ENCODE results near the gene FXYD4. TPM values are rescaled to one million over a fixed set of nuclear protein-coding genes. Genes with fewer than 3 reads are reported as not detected.

The FXYD4 gene
- total RNA-seq, 1 experiment from 2014 or later, result not detected

GRCh38 chr10:43393606-43394360, 22.3 kb downstream of the FXYD4 start:
- Mint-ChIP-seq H3K4me1 (peaks cover 49% of the 10 kb centered on the region), H3K36me3 (peaks cover 62% of the 10 kb centered on the region), H3K27me3 (ENCODE audit: low read depth) (no peaks in the 10 kb centered on the region), H3K9me3 (no peaks in the 10 kb centered on the region), H3K4me3 (no peak overlapping the region), H3K27ac (peak overlapping the region; percentile 43)
- no peak for DNase-seq (ENCODE audit: low spot score)
- ATAC-seq, result no peak
- POLR2A ChIA-PET, result no interaction called here
- TF ChIP-seq AR (CRISPR knock-in tag; IDR thresholded peaks at IDR 0.05) (no peak), GRHL2 (CRISPR knock-in tag; IDR thresholded peaks at IDR 0.05; ENCODE audit: insufficient replicate concordance, severe bottlenecking) (no peak), ZNF281 (CRISPR knock-in tag; IDR thresholded peaks at IDR 0.05) (no peak), SMAD3 (CRISPR knock-in tag; IDR thresholded peaks at IDR 0.05; ENCODE audit: borderline replicate concordance) (no peak), GTF2I (CRISPR knock-in tag; conservative IDR thresholded peaks at IDR 0.05) (no peak)
- TF ChIP-seq, protein P1, sequence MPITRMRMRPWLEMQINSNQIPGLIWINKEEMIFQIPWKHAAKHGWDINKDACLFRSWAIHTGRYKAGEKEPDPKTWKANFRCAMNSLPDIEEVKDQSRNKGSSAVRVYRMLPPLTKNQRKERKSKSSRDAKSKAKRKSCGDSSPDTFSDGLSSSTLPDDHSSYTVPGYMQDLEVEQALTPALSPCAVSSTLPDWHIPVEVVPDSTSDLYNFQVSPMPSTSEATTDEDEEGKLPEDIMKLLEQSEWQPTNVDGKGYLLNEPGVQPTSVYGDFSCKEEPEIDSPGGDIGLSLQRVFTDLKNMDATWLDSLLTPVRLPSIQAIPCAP (CRISPR knock-in tag; IDR thresholded peaks at IDR 0.05), result no peak
- TF ChIP-seq, protein P2, sequence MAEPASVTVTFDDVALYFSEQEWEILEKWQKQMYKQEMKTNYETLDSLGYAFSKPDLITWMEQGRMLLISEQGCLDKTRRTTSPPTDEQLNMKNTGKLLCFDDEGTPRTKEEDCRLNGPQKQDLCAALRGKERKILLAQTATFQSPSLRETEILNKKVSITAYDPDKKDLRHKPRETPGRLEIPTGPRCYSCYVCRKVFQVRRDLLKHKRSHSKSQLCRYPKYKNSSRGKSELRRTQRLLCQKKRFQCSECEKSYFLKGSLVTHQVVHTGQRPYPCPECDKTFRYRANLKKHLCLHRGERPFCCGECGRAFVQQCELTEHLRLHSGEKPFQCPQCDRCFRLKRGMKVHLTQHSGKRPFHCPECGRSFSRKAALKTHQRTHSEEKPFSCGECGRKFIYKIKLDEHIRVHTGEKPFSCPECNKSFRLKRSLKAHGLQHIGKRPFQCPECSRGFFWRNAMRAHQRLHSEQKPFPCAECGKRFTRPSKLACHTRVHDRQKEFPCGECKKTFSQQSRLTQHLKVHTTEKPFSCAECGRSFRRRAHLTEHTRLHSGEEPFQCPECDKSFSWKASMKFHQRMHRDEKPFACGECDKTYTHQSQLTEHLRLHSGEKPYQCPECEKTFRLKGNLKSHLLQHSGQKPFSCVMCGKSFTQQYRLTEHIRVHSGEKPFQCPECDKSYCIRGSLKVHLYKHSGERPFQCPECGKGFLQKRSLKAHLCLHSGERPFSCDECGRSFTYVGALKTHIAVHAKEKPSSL (CRISPR knock-in tag; conservative IDR thresholded peaks at IDR 0.05), result no peak
- CTCF ChIA-PET, result no interaction called here

DNA sequence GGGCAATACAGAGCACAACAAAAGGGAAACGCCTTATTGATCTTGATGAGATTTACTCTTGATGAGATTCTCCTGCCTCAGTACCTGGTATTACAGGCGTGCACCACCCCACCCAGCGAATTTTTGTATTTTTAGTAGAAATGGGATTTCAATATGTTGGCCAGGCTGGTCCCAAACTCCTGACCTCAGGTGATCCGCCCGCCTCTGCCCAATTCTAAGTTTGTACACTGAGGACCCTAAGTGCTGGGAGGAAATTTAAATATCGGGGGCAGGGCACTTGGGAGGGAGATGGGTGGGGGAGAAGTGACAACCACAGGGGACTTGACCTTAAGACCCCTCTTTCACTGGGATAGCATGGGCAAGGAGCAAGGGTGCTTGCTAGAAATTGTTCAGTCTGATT, 23.4 kb downstream of the FXYD4 start:
- ChIA-PET CTCF (no interaction called here), POLR2A (interaction anchor here (1.4 to 2.9 kb wide), 2 partner anchors 12 to 15 kb away, joined by 6 to 11 read pairs; partner anchors contain the start of gene HNRNPF)
- ATAC-seq (no peak), DNase-seq (ENCODE audit: low spot score) (no peak)
- Mint-ChIP-seq H3K27ac (peak overlapping the region; percentile 93), H3K27me3 (ENCODE audit: low read depth) (no peaks in the 10 kb centered on the region), H3K4me3 (peak overlapping the region; percentile 88), H3K9me3 (no peaks in the 10 kb centered on the region), H3K4me1 (peaks cover 57% of the 10 kb centered on the region), H3K36me3 (peaks cover 59% of the 10 kb centered on the region)
- TF ChIP-seq TEAD4 (CRISPR knock-in tag; IDR thresholded peaks at IDR 0.05) (no peak), FOXJ3 (CRISPR knock-in tag; IDR thresholded peaks at IDR 0.05; ENCODE audit: borderline replicate concordance) (no peak), AR (CRISPR knock-in tag; IDR thresholded peaks at IDR 0.05) (no peak), CREB1 (CRISPR knock-in tag; IDR thresholded peaks at IDR 0.05) (no peak), ZNF396 (CRISPR knock-in tag; IDR thresholded peaks at IDR 0.05; ENCODE audit: borderline replicate concordance) (no peak), OVOL2 (CRISPR knock-in tag; IDR thresholded peaks at IDR 0.05; ENCODE audit: borderline replicate concordance) (no peak), ZNF263 (CRISPR knock-in tag; IDR thresholded peaks at IDR 0.05; ENCODE audit: low read depth) (no peak), FOXK1 (CRISPR knock-in tag; IDR thresholded peaks at IDR 0.05) (no peak), ESRRA (CRISPR knock-in tag; IDR thresholded peaks at IDR 0.05; ENCODE audit: borderline replicate concordance) (no peak), EMX1 (CRISPR knock-in tag; IDR thresholded peaks at IDR 0.05) (no peak)
- TF ChIP-seq, protein P3, sequence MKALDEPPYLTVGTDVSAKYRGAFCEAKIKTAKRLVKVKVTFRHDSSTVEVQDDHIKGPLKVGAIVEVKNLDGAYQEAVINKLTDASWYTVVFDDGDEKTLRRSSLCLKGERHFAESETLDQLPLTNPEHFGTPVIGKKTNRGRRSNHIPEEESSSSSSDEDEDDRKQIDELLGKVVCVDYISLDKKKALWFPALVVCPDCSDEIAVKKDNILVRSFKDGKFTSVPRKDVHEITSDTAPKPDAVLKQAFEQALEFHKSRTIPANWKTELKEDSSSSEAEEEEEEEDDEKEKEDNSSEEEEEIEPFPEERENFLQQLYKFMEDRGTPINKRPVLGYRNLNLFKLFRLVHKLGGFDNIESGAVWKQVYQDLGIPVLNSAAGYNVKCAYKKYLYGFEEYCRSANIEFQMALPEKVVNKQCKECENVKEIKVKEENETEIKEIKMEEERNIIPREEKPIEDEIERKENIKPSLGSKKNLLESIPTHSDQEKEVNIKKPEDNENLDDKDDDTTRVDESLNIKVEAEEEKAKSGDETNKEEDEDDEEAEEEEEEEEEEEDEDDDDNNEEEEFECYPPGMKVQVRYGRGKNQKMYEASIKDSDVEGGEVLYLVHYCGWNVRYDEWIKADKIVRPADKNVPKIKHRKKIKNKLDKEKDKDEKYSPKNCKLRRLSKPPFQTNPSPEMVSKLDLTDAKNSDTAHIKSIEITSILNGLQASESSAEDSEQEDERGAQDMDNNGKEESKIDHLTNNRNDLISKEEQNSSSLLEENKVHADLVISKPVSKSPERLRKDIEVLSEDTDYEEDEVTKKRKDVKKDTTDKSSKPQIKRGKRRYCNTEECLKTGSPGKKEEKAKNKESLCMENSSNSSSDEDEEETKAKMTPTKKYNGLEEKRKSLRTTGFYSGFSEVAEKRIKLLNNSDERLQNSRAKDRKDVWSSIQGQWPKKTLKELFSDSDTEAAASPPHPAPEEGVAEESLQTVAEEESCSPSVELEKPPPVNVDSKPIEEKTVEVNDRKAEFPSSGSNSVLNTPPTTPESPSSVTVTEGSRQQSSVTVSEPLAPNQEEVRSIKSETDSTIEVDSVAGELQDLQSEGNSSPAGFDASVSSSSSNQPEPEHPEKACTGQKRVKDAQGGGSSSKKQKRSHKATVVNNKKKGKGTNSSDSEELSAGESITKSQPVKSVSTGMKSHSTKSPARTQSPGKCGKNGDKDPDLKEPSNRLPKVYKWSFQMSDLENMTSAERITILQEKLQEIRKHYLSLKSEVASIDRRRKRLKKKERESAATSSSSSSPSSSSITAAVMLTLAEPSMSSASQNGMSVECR (CRISPR knock-in tag; IDR thresholded peaks at IDR 0.05; ENCODE audit: borderline replicate concordance), result no peak

Measured in WTC11 (cell line).